Fibroblast of the conjunctiva (primary cell): Measurements from ENCODE around the gene NCR3LG1.
"Not testable (repeated sequence)": the region's sequence is repeated elsewhere in the genome, so short reads cannot be mapped to it uniquely, and the experiment has no call there.

Experiments
- DNase-seq: peaks from one replicate; pipeline ENCODE4 v3.0.0-alpha.2; 2010; ENCODE audit warnings: low read depth

NCR3LG1 gene

DNA sequence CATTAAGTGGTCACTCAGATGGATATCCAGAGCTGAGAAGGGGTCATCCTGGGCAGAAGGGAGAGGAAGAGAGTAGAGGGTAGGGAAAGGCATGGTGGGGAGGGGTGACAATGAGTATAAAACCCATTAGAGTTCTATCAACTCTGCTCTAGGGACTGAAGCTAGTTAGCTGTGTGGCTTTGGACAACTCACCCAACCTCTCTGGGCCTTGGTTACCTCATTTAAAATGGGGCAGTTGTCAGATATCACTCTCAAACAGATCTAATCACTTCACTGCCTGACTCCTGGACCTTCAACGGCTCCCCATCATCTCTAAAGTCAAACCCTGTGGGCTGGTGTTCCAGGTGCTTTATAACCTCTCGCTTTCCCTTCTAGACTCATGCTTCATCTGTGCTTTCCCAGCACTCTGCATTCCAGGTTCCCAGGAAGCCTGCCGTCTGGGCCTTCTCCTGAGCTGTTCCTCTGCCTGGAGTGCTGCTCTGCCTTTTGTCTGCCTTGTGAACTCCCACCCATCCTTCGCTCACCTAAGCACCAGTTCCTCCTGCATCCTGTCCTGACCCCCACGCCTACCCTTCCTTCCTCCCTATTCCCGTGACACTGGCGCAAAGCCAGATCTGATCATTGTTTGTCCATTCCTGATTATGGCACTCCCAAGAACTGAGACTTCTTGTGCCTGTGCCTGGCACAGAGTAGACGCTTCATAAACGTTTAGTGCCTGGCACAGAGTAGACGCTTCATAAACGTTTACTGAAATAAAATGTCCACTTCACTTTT is 59.2 kb downstream of the NCR3LG1 start:
- DNase-seq = no peak

DNA sequence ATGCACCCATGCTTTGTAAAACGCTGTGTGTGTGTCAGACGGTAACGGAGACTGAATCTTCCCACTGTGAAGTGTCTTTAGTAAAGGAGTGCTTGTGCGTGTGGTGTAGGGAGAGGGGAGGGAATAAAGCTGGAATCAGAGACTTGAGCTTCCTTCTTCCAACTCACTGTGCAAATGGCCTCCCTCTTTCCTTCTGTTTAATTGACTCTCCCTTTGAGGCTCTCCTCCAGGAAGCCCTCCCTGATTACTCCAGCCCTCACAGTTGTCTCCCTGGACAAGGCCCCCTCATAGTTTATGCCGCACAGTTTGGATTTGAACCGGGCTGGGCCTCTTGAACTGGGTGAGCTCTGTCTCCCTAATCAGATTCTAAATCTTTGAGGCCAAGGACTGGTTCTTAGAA is 59.8 kb downstream of the NCR3LG1 start:
- DNase-seq = no peak

DNA sequence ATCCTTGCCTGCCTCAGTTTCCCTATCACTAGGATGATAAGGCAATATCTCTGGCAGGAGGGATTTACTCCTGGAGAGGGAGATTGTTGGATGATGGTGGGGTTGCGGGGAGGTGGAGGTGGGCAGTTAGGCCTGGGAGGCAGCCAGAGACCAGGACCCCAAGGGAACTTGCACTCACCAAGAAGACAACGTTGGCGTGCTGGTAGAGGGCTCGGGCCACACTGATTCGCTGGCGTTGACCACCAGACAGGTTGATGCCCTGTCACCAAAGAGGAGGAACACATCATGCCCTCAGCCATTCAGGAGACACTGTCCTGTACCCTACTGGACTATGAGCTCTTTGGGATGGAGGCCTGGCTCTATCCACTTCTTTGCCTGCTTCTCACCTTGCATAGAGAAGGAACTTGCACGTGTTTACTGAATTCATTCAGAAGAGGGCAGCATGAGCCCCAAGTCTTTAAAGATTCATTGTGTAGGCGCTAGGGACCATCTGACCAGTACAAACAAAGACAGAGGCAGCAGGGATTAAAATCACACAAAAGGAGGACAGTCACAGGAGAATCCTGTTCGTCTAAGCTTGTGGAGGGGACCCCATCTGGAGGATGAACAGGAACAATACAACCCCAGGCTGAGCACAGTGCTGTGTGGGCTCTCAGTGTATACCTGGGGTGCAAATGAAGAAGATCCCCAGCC is 61.0 kb downstream of the NCR3LG1 start:
- no peak for DNase-seq

DNA sequence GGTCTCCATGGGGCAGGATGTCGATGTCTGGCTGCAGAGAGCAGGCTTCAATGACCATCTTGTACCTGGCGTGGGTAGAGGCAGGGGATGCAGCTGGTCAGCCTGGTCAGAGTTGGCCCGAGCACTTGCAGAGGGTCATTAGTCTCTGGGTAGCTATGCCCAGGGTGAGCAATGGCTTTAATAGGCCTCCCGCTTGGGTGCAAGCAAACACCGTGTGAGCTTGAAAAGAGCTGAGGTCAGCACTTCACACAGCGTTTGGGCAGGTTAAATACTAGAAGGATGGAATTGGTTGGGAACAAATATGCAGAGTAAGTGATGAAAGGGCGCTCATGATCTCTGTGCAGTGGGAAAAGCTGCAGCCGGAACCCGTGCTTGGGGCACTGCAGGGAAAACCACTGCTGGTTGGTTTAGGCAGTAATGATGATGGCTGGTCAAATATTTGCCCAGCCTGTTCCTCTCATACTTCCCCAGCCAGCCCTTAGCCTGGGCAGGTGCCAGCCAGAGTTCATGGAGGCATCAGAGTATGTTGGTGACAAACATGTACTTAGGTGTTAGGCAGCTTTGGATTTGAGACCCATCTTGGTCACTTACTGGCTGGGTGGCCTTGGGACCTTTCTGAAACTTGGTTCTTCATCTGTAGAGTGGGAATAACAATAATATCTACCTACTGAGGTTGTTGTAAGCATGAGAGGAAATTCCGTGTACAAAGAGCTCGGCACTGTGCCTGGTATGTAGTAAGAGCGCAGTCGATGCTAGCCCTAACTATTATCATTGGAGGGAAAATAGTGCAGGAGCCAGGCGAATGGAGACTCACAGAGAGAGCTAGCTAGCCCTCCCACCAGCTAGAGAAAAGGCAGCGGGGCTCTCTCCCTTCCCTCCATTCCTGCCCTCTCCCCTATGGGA is 62.1 kb downstream of the NCR3LG1 start:
- no peak for DNase-seq

DNA sequence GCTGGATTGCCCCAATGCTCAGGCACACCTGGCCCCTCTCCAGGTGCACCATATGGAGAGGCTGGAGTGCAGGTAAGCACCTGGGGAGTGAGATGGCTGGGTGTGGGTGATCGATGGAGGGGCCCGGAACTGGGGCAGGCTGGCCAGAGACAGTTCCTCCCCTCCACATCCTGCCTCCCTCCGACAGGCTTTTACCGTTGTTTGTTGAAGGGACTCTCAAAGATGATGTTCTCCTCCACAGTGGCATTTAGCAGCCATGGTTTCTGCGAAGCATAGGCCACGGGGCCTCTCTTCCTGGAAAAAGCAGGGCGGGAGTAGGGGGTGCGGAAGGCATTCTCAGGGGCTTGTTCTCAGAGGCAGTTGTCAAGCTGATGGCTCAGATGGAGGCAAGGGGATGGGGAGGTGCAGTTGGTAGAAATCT is 62.7 kb downstream of the NCR3LG1 start:
- no peak for DNase-seq

DNA sequence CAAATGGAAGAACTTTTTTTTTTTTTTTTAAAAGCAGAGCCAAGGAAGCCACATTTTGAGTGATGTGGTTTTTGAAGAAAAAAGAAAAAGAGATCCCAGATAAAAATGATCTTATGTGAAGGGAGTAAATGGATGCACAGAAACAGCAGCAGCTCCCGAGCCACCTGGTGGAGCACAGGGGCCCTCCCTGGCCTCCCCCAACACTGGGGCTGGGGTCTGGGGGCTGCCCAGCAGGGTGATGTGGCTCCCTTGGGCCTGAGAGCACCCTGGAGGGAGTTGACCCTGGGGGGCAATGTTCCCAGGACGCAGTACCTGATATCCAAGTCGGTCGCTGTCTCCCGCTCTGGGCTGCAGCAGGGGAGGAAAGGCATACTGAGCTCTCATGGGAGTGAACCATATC is 63.4 kb downstream of the NCR3LG1 start:
- no peak for DNase-seq

DNA sequence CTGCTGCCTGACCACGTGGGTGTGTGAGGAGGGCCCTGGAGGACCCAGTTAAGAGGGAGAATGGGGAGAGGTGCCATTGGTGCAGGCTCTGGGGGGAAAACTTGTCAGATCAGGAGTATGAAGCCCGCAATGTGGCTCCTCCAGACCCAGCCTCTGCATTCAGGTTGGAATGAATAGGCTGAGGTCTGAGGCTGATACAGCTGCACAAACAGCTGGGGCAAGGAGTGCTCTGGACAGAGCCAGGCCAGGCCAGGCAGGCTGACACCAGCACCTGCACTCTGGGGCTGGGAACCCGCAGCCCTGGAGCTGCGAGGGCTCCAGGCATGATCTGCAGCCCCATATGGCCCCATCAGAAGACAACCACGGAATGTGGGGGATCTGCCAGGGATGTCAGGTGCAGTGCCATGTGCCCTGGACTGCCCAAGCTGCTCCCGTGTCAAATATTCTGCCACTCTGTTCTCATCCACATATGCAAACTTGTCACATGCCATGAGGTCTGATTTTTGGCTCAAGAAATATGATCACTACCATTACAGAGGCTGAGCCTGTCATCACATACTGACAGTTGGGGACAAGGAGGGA is 64.0 kb downstream of the NCR3LG1 start:
- no peak for DNase-seq

DNA sequence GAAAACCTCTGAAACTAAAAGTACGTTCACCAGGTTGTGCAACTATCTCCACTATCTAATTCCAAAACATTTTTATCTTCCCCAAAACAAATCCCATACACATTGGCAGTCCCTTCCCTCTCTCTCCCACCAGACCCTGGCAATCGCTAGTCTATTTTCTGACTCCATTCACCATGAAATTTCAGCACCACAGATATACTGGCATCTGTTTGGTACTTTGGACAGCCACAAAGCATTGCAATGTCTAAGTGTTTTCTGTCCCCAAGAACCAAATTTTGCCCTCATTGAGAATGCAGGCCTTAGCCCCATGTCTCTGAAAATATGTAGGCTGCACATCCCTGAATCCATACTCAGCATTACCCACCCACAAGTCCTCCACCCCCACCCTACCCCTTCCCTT is 64.9 kb downstream of the NCR3LG1 start:
- no peak for DNase-seq

DNA sequence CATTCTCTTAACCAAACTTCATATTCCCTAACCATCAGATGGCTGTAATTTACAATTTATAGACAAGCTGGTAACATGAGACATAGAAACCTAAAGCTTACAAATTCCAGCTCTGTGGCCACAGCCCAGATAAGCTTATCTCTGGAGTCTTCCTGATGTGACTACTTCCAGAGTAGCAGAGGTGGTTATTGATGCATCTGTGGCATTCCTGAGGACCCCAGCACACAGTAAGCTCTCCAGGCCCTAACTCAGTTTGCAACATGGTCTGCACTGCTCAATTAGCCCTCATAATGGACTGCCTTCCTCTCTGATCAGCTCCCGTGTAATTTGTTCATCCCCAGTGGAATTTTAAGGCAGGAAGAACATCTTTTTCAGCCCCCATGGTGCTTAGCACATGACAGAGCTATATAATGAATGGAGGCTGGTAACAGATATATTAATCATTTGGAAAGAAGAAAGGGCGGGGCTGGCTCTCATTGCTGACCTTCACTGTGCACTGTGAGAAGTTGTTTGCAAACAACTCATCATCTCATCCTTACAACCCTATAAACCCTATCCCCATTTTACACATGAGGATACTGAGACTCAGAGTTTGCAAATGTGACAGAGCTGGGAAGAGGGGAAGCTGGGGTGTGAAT is 67.0 kb downstream of the NCR3LG1 start:
- no peak for DNase-seq

DNA sequence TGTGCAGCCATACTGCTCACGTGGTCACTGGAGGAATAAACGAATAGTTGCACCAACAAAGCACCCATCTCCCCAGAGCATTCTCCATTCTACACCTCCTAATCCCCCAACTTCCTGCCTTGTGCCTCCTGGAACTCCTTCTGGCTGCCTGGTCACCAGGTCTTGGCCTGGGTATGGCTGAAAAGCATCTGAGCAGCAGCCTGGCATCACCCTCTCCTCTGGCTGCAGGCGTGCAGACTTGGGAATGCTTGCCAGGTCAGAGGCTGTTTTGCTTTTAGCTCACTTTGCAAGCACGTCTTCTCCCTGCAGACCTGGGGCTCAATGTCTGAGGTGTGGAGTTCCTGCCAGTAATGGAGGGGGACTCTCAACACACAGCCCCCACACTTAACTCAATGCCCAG is 70.2 kb downstream of the NCR3LG1 start:
- DNase-seq = no peak

DNA sequence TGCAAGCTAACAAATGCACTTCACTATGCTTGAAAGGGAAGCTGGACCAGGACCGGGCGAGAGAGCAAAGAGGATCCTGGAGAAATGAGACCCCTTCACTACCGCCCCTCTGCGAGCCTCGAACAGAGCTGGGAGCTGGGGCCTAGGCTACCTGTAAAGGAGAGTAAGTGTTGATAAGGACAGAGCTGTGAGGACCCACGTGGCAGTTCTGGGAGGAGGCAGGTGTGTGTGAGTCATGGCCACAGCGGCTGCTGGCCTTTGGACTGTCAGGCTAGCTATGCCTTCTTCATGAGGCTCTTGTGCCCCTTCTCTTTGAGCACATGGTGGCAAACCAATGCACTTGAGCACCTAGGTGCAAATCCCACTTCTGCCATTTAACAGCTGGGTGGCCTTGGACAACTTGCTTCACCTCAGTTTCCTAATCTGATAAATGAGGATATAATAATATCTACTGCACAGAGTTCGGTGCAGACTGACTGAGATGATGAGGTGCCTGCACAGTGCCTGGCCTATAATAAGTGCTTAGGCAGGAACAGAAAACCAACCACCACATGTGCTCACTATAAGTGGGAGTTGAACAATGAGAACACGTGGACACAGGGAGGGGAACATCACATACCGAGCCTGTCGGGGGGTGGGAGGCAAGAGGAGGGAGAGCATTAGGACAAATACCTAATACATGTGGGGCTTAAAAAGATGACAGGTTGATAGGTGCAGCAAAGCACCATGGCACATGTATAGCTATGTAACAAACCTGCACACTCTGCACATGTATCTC is 72.1 kb downstream of the NCR3LG1 start:
- DNase-seq = no peak

DNA sequence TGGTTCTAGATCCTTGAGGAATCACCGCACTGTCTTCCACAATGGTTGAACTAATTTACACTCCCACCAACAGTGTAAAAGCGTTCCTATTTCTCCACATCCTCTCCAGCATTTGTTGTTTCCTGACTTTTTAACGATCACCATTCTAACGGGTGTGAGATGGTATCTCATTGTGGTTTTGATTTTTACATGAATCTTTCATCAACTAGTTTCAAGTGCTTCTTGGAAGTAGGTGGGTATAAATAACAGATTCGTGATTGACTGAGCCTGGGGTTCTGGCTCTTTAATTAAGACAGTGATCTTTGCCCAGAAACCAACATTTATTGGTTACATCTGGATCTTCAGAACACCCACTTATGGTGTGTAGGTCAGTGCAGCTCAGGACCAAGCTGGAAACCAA is 74.6 kb downstream of the NCR3LG1 start:
- not testable (repeated sequence) for DNase-seq
